Measurements from ENCODE around the gene ACACA.

The ACACA gene

DNA sequence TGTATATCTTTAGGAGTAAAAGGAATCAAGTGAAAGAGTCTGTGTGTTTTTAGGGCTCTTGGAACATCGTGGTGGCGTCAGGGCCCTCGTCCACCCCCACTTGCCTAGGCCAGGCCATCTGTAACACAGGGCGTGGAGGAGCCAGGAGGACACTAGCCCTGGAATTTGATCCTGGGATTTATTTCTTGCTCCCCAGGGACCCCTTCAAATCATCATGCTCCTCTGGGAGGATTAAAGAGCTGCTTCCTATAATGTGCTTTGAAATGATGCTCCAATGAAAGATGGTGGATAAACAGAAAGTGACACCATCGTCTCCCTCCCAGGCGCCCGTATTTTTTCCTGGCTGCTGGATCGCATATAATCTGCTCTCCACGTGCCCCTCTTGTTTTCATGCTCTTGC, 344.6 kb downstream of the ACACA start:
- peak; percentile 48 for DNase-seq

DNA sequence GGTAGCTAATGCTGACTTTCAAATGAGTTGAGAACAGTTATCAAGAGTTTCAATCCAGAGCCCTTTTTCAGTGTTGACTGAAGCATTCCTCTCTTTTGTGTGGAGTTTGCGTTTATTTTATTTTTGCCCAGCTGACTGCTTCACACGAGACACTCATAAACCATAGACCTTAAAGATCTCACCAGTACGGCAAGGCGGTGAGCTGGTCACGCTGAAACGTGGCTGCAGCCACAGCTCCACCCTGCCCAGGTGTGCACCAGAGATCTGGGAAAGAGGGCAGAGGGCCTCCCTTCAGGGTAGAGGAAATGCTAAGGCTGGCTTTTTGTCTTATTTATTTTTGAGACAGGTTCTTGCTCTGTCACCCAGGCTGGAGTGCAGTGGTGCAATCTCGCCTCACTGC, 345.7 kb downstream of the ACACA start:
- no peak for DNase-seq

DNA sequence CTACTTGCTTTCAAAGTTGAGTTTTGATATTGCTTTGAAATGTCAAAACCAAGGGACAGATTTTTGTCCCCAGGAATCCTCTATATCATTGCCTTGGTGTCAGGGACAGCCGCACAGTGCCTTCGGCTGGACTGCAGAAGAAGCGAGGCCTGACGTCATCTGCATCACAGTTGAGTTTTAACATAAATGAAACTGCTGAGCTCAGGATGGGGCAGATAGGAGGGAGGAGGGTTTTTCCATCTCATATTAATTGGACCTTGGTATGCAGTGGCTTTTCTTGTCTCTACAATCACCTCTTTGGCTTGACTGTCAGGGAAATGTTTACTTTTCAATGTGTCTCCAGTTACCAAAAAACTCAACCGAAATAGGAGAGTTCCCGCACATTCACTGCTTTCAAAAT, 346.5 kb downstream of the ACACA start:
- no peak for DNase-seq

DNA sequence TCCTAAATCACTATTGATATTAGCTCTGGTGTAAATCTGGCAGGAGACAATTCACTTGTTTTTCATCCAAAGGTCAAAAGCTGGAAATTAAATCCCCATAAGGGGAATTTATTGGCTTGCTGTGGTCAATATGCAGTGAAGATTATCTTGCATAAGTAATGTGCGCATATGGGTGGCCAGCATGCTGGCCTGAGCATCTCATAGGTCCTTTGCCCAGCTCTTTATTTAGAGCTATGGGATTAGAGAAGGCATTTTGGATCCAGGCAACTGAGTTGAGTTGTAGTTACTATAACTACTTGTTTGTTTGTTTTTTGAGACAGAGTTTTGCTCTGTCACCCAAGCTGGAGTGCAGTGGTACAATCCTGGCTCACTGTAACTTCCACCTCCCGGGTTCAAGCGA, 347.1 kb downstream of the ACACA start:
- no peak for DNase-seq

DNA sequence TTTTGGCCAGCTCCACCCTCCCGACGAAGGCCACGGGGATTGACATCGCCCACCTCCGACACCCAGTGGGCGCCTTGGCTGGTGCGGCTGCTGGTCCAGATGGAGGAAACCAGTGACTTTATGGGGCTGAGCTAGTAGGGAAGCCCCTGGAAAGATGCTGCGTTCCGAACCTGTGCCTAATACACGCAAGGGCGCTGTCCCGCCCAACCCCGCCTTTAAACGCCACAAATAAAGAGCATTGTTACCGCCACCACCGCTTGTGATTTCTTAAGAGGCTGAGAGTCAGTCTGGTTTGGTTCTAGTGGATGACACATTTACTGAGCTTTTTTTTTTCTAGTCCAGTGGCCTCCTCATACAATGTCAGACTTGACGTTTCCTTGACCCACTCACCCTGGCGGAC, 350.0 kb downstream of the ACACA start:
- DNase-seq: no peak

DNA sequence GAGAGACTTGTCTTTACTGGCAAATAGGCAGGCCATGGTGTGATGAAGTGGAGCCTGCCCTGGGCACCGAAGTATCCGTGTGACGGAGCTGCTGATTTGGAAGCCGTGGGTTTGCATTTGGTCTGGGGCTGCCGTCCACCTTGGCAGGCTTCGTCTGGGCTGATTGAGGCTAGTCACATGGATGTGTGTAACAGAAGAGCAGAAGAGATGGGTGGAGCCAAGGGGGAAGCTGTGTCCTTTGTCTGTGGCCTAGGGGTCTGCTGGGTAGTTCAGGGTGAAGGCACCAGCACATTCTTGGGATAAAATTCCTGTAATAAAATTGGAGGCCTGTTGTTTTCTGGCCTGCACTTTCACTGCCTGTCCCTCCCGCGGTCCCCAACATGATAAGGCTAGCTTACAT, 351.7 kb downstream of the ACACA start:
- DNase-seq: no peak

DNA sequence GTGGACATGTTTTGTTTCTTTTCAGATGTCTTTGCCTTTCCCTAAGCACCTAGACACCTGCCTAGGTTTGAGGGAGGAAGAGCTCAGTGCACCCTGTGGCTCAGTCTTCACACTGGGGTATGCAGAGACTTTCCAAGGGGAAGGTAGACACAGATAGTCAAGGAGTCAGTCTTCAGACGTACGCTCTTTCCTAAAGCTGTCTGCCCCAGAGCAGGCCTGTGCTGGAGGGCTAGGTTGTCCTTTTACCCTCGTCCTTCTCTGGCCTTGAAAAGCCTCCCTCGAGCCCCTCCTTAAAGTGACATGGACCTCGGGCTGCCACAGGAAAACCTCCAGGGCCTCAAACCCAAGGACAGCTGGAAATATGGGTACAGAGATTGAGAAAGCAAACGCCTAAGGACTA, 354.2 kb downstream of the ACACA start:
- no peak for DNase-seq

DNA sequence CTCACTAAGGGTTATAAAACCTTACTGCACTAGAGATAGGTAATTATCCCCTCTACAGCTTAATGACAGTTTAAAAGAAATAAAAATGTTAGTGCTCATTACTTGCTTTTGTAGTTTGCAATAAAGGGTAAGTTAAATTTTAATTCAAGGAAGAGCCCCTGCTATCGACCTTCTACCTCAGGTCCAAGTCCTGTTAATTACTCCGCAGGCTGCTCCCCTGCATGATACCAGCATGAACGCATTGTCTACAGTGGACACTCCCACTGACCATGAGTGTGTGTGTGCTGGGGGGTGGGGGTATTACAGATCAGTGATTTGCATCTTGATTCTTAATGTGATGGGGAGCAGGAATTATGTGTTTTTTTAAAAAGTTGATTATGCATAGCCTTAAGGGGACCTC, 354.8 kb downstream of the ACACA start:
- no peak for DNase-seq

DNA sequence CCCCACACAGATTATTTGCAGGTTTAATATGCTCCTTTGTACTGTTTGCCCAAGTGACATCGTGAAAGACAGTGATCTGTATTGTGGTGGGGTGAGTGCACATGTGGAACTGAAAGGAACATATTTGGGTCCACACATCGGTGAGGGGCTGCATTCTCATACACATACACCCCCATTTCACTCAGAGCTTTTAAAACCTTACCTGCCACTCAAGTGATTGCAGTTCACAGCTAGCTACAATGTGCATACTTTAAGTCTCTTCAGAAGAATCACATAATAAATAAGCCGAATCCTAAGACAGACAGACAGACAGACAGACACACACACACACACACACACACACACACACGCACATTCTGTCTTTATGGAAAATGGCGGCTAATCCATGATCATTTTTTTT, 355.3 kb downstream of the ACACA start:
- no peak for DNase-seq

DNA sequence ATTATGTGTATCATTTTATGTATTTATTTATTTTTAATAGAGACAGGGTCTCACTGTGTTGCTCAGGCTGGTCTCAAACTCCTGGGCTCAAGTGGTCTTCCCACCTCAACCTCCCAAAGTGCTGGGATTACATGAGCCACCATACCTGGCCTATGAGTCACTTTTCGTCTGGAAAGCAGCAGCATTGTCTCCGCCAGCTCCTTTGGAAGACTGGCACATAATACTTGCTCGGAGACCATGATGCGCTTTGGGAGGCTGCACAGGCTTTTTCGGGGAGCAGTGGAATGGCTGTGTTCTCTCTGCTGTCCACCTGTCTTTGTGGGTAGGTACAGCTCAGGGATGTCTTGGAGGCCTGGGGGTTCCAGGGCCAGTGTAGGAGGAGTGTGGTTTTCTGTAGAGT, 355.7 kb downstream of the ACACA start:
- DNase-seq: no peak

DNA sequence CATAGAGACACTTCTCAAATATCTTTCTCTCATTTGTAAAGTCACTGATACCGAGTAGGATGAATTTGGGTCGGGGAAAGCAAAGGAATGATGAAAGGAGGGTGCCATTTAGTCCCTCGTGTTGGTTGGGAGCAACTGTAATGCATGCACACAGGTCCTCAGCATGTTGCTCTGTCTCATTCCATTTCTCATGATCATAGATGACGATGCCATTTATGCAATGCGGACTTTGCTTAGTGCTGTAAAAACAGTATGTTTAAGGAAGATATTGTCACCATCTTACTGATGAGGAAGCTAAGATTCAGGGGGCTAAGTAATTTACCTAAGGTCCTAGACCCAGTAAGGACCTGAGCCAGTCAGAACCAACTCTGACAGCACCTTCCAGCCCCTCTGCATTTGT, 357.8 kb downstream of the ACACA start:
- DNase-seq: no peak

DNA sequence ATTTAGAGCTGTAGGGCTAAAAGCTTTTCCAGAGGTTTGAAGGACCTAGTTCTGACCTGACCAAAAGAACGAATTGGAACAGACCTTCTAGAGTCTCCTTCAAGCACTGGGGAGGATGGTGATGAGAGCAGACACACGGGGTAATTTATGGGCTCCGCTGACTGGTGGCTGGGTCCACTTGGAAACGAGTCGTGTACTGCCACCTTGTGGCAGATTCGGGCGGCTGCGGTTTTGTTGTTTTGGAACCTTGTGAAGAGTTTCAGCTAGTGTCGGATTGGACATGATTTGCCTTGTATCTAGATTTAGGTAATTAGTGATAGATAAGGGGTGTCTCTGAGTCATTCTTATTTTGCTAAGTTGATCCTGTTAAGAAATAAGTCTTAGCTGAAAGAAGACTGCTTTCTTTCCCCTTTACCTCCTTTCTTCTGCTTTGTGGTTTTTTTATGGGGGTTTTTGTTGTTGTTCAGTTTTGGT, 359.0 kb downstream of the ACACA start:
- DNase-seq: peak; percentile 40

DNA sequence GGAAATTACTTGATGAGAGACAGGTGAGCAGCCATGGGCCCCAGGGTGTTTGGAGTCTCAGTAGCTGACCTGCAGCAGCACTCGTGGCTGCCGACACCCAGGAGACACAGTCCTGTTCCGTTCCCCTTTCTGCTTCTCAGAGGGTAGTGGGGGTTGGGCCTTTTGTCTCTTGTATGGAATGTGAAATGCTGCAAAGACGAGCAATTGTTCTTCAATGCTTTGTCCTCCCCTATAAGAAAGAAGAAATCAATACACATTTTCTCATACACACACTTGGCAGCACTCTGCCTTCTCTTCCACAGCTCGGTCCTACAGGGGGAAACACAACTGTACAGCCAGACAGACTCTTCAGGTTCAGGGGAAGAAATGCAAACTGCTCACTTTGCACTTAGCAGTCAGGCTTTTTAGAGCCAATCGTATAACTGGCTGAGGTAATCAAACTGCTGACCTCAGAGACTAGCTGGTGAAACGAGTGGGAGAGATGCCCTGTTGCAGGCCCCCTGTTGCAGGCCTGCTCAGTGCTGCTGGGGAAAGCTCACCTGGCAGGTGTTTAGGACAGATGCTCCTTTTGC, 361.2 kb downstream of the ACACA start:
- no peak for DNase-seq

DNA sequence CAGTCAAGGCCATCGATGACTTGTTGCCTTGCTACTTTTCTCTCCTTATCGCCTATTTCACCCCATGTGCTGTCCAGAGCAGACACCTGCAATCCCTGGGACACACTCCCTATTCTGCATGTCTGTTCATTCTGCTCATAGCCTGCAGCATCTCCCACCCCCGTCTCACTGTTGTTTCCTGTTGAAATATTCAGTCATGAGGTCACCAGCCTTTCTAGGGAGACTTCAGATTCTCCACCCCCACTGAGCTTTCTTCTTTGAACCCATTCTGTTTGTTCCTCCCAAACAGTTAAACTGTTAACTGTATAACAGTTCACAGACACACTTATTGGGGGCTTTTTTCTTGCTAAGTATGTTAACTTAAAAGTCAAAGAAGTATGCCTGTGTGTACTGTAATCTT, 363.4 kb downstream of the ACACA start:
- no peak for DNase-seq

DNA sequence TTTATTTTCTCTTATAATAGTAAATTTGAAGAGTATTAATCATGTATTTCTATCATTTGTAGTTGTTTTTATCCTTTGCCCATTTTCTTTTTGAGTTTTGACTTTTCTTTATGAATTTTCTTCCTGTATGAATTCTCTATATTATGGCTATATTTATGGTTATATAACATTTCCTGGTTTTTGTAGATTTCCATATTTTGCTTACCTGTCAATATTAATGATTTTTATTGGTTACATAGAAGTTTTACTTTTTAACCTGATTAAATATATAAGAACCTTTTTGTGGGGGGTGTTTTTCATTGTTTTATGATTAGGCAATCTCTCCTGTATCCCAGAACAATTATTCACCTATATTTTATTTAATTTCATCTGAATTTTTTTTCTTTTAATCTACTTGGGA, 364.7 kb downstream of the ACACA start:
- DNase-seq: no peak

DNA sequence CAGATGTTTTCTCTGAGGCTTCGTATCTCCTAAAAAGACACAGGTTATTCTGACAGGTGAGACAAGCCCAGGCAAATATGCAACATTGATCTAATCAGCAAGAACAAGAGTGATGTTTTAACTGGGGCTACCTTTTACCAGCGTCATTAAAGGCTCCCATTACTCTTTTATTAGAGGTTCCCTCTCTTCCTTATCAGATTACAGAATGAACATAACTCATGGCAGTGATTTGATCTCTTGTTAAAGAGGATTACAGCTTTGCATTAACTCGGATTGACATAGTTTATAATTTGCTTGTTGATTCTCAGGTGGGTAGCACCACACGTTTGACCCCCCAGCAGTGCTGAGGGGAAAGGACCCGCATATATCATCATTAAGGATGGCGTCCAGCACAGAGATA, 367.4 kb downstream of the ACACA start:
- no peak for DNase-seq

DNA sequence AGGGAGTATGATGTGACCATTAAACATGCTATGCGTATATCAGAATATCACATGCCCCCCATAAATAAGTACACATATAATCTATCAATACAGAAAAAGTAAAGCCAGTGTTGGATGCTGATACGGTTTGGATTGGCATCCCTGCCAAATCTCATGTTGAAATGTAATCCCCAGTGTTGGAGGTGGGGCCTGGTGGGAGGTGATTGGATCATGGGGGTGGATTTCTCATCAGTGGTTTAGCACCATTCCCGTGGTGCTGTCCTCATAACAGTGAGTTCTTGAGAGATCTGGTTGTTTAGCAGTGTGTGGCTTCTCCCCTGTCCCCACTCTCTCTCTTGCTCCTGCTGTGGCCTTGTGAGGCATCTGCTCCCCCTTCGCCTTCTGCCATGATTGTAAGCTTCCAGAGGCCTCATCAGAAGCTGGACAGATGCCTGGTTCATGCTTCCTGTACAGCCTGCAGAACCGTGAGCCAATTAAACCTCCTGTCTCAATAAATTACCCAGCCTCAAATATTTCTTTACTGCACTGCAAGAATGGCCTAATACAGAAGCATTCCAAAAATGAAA, 369.0 kb downstream of the ACACA start:
- no peak for DNase-seq

All from NCI-H2171 (cell line).